ENCODE results near the gene TGFBR1.

DNA sequence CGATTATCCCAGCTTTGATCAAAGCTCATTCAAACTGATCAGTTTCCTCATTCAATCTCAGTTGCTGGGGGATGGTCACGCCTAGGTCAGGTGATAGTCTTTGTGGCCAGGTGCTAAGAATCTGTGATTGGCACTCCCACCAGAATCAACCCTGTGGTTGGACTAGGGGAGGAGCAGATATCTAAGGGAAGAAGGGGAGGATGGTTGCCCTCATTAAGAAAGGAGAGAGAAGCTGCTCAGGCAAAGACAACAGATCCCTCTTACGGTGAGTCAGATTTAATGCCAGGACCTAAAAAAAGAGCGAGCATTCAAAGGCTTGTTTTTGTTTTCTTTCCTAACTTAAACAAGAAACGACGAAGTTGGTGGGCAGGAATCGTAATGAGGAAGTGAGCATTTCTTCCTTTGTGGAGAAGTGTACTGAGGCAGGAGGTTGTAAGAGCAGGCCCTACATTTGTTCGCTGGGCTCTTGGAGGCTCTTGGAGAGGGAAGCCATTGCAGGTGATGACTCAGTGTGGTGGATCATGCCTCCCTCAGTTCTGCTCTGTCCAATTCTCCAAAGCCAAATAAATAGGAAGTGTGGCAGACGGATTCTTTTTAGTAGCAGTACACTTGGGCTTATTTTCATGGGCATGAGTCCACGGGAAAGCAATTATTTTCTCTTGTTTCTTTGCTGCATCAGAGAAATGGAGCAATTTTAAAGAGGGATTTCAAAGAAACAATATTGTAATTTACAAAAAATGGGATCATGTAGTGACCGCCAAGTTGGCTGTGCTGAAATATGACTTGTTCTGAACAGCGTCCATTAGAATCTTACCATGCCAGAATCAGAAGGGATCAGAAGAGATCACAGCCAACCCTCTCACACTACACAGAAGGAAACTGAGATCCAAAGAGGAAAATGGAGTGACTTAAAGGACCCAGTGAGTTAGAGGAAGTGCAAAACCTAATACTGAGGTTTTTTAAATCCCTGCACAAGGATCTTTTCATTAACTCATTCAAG lies 18.7 kb upstream of the TGFBR1 start:
- TF ChIP-seq, protein P1, sequence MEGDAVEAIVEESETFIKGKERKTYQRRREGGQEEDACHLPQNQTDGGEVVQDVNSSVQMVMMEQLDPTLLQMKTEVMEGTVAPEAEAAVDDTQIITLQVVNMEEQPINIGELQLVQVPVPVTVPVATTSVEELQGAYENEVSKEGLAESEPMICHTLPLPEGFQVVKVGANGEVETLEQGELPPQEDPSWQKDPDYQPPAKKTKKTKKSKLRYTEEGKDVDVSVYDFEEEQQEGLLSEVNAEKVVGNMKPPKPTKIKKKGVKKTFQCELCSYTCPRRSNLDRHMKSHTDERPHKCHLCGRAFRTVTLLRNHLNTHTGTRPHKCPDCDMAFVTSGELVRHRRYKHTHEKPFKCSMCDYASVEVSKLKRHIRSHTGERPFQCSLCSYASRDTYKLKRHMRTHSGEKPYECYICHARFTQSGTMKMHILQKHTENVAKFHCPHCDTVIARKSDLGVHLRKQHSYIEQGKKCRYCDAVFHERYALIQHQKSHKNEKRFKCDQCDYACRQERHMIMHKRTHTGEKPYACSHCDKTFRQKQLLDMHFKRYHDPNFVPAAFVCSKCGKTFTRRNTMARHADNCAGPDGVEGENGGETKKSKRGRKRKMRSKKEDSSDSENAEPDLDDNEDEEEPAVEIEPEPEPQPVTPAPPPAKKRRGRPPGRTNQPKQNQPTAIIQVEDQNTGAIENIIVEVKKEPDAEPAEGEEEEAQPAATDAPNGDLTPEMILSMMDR (IDR thresholded peaks at IDR 0.05; ENCODE audit: insufficient read depth, low read length, poor library complexity, severe bottlenecking) = no peak
- TF ChIP-seq EZH2phosphoT487 (conservative IDR thresholded peaks at IDR 0.05; ENCODE audit: low read length) = no peak

Data from SU-DHL-6 (cell line).